Activated T-cell treated with anti-CD3 and anti-CD28 coated beads for 4 hours (primary cell): Measurements from ENCODE around the gene TEX9.
"Not testable (repeated sequence)": the region's sequence is repeated elsewhere in the genome, so short reads cannot be mapped to it uniquely, and the experiment has no call there.

Experiments used
- DNase-seq: peaks from one replicate; pipeline ENCODE4 v3.0.0-alpha.2; 2020

TEX9 gene

GRCh38 chr15:56365075-56365711 is at the start of gene TEX9:
TSS of gene TEX9 (plus strand) at chr15:56365426. CDS start at chr15:56365451, 25 bp downstream.
- DNase-seq: peak; percentile 49

- not testable (repeated sequence) for DNase-seq
Observed at GRCh38 chr15:56316561-56316960, 48.7 kb upstream of the TEX9 start.

- DNase-seq: no peak
Observed at GRCh38 chr15:56320316-56320715, 44.9 kb upstream of the TEX9 start.

- no peak for DNase-seq
Observed at GRCh38 chr15:56320861-56321260, 44.4 kb upstream of the TEX9 start.

GRCh38 chr15:56322444-56322843 is 42.8 kb upstream of the TEX9 start:
- DNase-seq: no peak

- DNase-seq: no peak
Observed at GRCh38 chr15:56323435-56323834, 41.8 kb upstream of the TEX9 start.

GRCh38 chr15:56325186-56325585 is 40.0 kb upstream of the TEX9 start:
- DNase-seq: no peak

GRCh38 chr15:56327721-56328502 is 37.3 kb upstream of the TEX9 start:
- DNase-seq: no peak

- no peak for DNase-seq
Observed at GRCh38 chr15:56337084-56337725, 28.0 kb upstream of the TEX9 start.

GRCh38 chr15:56339594-56339993 is 25.6 kb upstream of the TEX9 start:
- no peak for DNase-seq

GRCh38 chr15:56341201-56341600 is 24.0 kb upstream of the TEX9 start:
- no peak for DNase-seq

- no peak for DNase-seq
Observed at GRCh38 chr15:56342653-56343052, 22.6 kb upstream of the TEX9 start.

GRCh38 chr15:56343879-56344278 is 21.3 kb upstream of the TEX9 start:
- no peak for DNase-seq

GRCh38 chr15:56344336-56344735 is 20.9 kb upstream of the TEX9 start:
- no peak for DNase-seq

- no peak for DNase-seq
Observed at GRCh38 chr15:56346414-56346813, 18.8 kb upstream of the TEX9 start.

- DNase-seq: no peak
Observed at GRCh38 chr15:56349554-56349953, 15.7 kb upstream of the TEX9 start.

- DNase-seq: no peak
Observed at GRCh38 chr15:56351353-56351752, 13.9 kb upstream of the TEX9 start.

GRCh38 chr15:56351957-56352506 is 13.2 kb upstream of the TEX9 start:
- no peak for DNase-seq

GRCh38 chr15:56353119-56353518 is 12.1 kb upstream of the TEX9 start:
- DNase-seq: no peak

- no peak for DNase-seq
Observed at GRCh38 chr15:56353740-56354139, 11.5 kb upstream of the TEX9 start.

GRCh38 chr15:56356616-56357015 is 8.6 kb upstream of the TEX9 start:
- no peak for DNase-seq

GRCh38 chr15:56358604-56359003 is 6.6 kb upstream of the TEX9 start:
- no peak for DNase-seq

- DNase-seq: no peak
Observed at GRCh38 chr15:56361987-56362386, 3.2 kb upstream of the TEX9 start.

GRCh38 chr15:56366211-56366610 is 985 bp downstream of the TEX9 start:
- DNase-seq: no peak
